Activated T-cell treated with anti-CD3 and anti-CD28 coated beads, Interleukin-2, amount 50 U/mL, for 72 hours (primary cell): ENCODE results near the gene SLIT3. TPM values are rescaled to one million over a fixed set of nuclear protein-coding genes. Genes with fewer than 3 reads are reported as not detected.

ENCODE experiments used
- ATAC-seq, 2 donors: fragments of 150-1000 bp; cut with Tn5 transposase; replicated peaks in 1 of 2; 2 replicates each; pipeline ENCODE4 v1.10.0; 2021; ENCODE audit warnings: moderate library complexity in 2 of 2, mild to moderate bottlenecking in 1 of 2
- DNase-seq, 2 donors: peaks; one replicate each; pipeline ENCODE4 v3.0.0; 2021 to 2022; ENCODE audit warnings: mixed read lengths in 1 of 2
- H3K27ac Mint-ChIP-seq: one replicate; pipeline ENCODE4 v1.8.0; 2022; ENCODE audit warnings: mild to moderate bottlenecking, moderate library complexity, mixed read lengths
- H3K27me3 Mint-ChIP-seq: one replicate; pipeline ENCODE4 v1.8.0; 2022; ENCODE audit warnings: low read depth, mixed read lengths
- H3K36me3 Mint-ChIP-seq, 2 donors: one replicate each; pipeline ENCODE4 v1.8.0; 2022; ENCODE audit warnings: mixed read lengths in 2 of 2, mild to moderate bottlenecking in 1 of 2; ENCODE audit not compliant: insufficient read depth in 2 of 2
- H3K4me1 Mint-ChIP-seq: one replicate; pipeline ENCODE4 v1.8.0; 2022; ENCODE audit warnings: low read depth, mixed read lengths
- H3K4me3 Mint-ChIP-seq, 2 donors: one replicate each; pipeline ENCODE4 v1.8.0; 2022; ENCODE audit warnings: mild to moderate bottlenecking in 2 of 2, mixed read lengths in 2 of 2, moderate library complexity in 2 of 2
- H3K9me3 Mint-ChIP-seq, 2 donors: one replicate each; pipeline ENCODE4 v1.8.0; 2022; ENCODE audit warnings: mixed read lengths in 2 of 2
- total RNA-seq, 2 donors: library from RNA; stranded (reverse); gene quantifications; one replicate each; pipeline ENCODE4 v1.2.3, GENCODE V29; 2022

Gene SLIT3
- total RNA-seq, 2 donors from 2014 or later: 1.7 to 3.1 TPM

GRCh38 chr5:168612123-168612522 lies 688.8 kb downstream of the SLIT3 start:
- Mint-ChIP-seq H3K27me3 (no peaks in the 10 kb centered on the region), H3K4me3 (no peak overlapping the region), H3K27ac (no peak overlapping the region), H3K9me3 (peaks cover 0 to 2% of the 10 kb centered on the region in 2 donors), H3K4me1 (peaks cover 37% of the 10 kb centered on the region), H3K36me3 (no peaks in the 10 kb centered on the region)
- no peak for DNase-seq
- ATAC-seq: no peak
